C4-2B (cell line): ENCODE data around the gene DUSP5.
"Not testable (repeated sequence)": the region's sequence is repeated elsewhere in the genome, so short reads cannot be mapped to it uniquely, and the experiment has no call there.

Source experiments
- CTCF ChIP-seq: fragments of 450-650 bp; conservative IDR thresholded peaks from 2 replicates; pipeline ENCODE4 v1.5.1; 2017; ENCODE audit warnings: mild to moderate bottlenecking
- ZFX ChIP-seq: fragments of 450-650 bp; IDR thresholded peaks from 2 replicates; pipeline ENCODE4 v1.6.1; 2017

DNA sequence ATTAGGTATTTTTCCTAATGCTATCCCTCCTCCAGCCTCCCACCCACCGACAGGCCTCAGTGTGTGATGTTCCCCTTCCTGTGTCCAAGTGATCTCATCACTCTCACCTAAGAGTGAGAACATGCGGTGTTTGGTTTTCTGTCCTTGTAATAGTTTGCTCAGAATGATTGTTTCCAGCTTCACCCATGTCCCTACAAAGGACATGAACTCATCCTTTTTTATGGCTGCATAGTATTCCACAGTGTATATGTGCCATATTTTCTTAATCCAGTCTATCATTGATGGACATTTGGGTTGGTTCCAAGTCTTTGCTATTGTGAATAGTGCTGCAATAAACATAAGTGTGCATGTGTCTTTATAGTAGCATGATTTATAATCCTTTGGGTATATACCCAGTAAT is 29.4 kb upstream of the DUSP5 start:
- TF ChIP-seq CTCF, ZFX: not testable (repeated sequence)
